ENCODE data around the gene CLIC4. TPM values are rescaled to one million over a fixed set of nuclear protein-coding genes. Genes with fewer than 3 reads are reported as not detected.
A peak's percentile ranks its signal among the peaks of the same experiment; 100 is the strongest.

CLIC4 gene
- total and polyA plus RNA-seq, 2 of the 8 experiments (the other 6 are each of a cell fraction or from before 2014, with no cell fraction given) = 77.5 to 293 TPM

- ChIA-PET CTCF (ENCODE audit: partially characterized antibody) (interaction anchor here (0.7 to 5.8 kb wide), 7 partner anchors 12 to 231 kb away, joined by 3 to 62 read pairs (median 3); no protein-coding TSS in a partner anchor), POLR2A (ENCODE audit: partially characterized antibody) (interaction anchor here (1.0 kb wide), 1 partner anchor 23 kb away, joined by 3 read pairs; no protein-coding TSS in a partner anchor)
- Histone ChIP-seq H3K4me3 (ENCODE audit: extremely low read depth in 1 of 4, insufficient read depth in 2 of 4, low read depth in 3 of 4, low read length in 4 of 4) (no peak overlapping the region), H3K56ac (replicated peaks; ENCODE audit: insufficient read length, low read depth, low read length) (no peak overlapping the region), H2AFZ (ENCODE audit: low read length) (no peak overlapping the region), H3K27ac (ENCODE audit: low read depth, low read length) (no peak overlapping the region), H3K36me3 (ENCODE audit: control insufficient read depth in 2 of 4, insufficient read depth in 4 of 4, low read length in 3 of 4) (no peaks in the 10 kb centered on the region), H3K79me1 (ENCODE audit: low read depth, low read length) (no peaks in the 10 kb centered on the region), H3K4ac (replicated peaks; ENCODE audit: insufficient read length, low read depth, low read length) (no peak overlapping the region), H3K23ac (ENCODE audit: insufficient read length) (no peak overlapping the region), H2BK20ac (ENCODE audit: low read length) (no peak overlapping the region), H2BK5ac (ENCODE audit: low read depth, low read length) (no peak overlapping the region), H4K5ac (ENCODE audit: insufficient read length, low read depth, low read length) (no peak overlapping the region), H4K91ac (replicated peaks; ENCODE audit: insufficient read length, low read length) (no peak overlapping the region), H4K20me1 (replicated peaks in 1 of 2; ENCODE audit: control insufficient read depth in 1 of 2, insufficient read depth in 2 of 2, low read length in 2 of 2) (no peaks in the 10 kb centered on the region), H2BK12ac (ENCODE audit: low read depth, low read length) (no peak overlapping the region), H2AK5ac (ENCODE audit: low read depth, low read length) (no peak overlapping the region), H3K9ac (replicated peaks in 1 of 4; ENCODE audit: extremely low read depth in 1 of 4, low read depth in 3 of 4, low read length in 3 of 4) (no peak overlapping the region), H3K79me2 (ENCODE audit: control insufficient read depth in 1 of 2, insufficient read depth in 2 of 2, low read length in 2 of 2) (no peaks in the 10 kb centered on the region), H2BK15ac (ENCODE audit: low read length) (no peak overlapping the region), H2BK120ac (replicated peaks; ENCODE audit: low read depth, low read length) (no peak overlapping the region), H3K4me2 (ENCODE audit: insufficient read depth in 1 of 2, low read depth in 2 of 2, low read length in 2 of 2) (no peak overlapping the region), H3K4me1 (replicated peaks in 1 of 4; ENCODE audit: control insufficient read depth in 3 of 4, insufficient read depth in 4 of 4, low read length in 3 of 4) (no peaks in the 10 kb centered on the region), H3K23me2 (ENCODE audit: low read depth, low read length) (no peaks in the 10 kb centered on the region), H3K14ac (ENCODE audit: insufficient read length) (no peak overlapping the region), H3K9me3 (ENCODE audit: insufficient read depth in 2 of 2, low read depth in 1 of 2, low read length in 1 of 2) (peaks cover 0 to 6% of the 10 kb centered on the region in 2 experiments; a peak in 1 of 4 replicates), H3K27me3 (replicated peaks in 1 of 4; ENCODE audit: control insufficient read depth in 3 of 4, extremely low read depth in 1 of 4, insufficient read depth in 3 of 4, low read length in 3 of 4) (peaks cover 0 to 1% (median 0%) of the 10 kb centered on the region in 4 experiments; a peak in 1 of 7 replicates), H3K18ac (ENCODE audit: extremely low read depth, low read length) (no peak overlapping the region), H4K8ac (ENCODE audit: extremely low read depth, insufficient read depth, low read length) (no peak overlapping the region; the same call in 1 of the 2 replicates)
- 92% methylated on average over 1 of the region's 1 CpG; no CpG with 5 or more reads in 1 of the 2 experiments for WGBS, 2 experiments (ENCODE audit: extremely low coverage in 1 of 2, insufficient coverage in 1 of 2, insufficient read length in 1 of 2, insufficient replicate concordance in 2 of 2, low coverage in 1 of 2, low lambda C conversion rate in 2 of 2, missing lambda C conversion rate in 1 of 2)
- peak in 1 of 2 experiments; percentile 35 for DNase-seq (ENCODE audit: low read depth in 1 of 2, low spot score in 2 of 2)
- no peak for FAIRE-seq
- TF ChIP-seq CBX5 (IDR thresholded peaks at IDR 0.05; ENCODE audit: low read depth, low read length) (no peak), BRCA1 (IDR thresholded peaks at IDR 0.05; ENCODE audit: low read depth, low read length) (no peak), EZH2 (IDR thresholded peaks at IDR 0.05; ENCODE audit: low read depth, low read length, severe bottlenecking) (no peak), KDM4A (IDR thresholded peaks at IDR 0.05; ENCODE audit: low read depth, low read length, severe bottlenecking) (no peak), KDM1A (IDR thresholded peaks at IDR 0.05; ENCODE audit: borderline replicate concordance, low read length) (no peak), SIN3A (conservative IDR thresholded peaks at IDR 0.05 in 1 of 2, IDR thresholded peaks at IDR 0.05 in 1 of 2; ENCODE audit: low read depth in 1 of 2, low read length in 2 of 2) (no peak), E2F6 (IDR thresholded peaks at IDR 0.05) (no peak), RNF2 (IDR thresholded peaks at IDR 0.05; ENCODE audit: borderline replicate concordance, low read depth, low read length, missing control alignments, poor library complexity, severe bottlenecking) (no peak), TEAD4 (IDR thresholded peaks at IDR 0.05; ENCODE audit: low read depth, low read length) (no peak), CEBPB (IDR thresholded peaks at IDR 0.05; ENCODE audit: low read depth, low read length) (no peak)
- TF ChIP-seq, protein P1, sequence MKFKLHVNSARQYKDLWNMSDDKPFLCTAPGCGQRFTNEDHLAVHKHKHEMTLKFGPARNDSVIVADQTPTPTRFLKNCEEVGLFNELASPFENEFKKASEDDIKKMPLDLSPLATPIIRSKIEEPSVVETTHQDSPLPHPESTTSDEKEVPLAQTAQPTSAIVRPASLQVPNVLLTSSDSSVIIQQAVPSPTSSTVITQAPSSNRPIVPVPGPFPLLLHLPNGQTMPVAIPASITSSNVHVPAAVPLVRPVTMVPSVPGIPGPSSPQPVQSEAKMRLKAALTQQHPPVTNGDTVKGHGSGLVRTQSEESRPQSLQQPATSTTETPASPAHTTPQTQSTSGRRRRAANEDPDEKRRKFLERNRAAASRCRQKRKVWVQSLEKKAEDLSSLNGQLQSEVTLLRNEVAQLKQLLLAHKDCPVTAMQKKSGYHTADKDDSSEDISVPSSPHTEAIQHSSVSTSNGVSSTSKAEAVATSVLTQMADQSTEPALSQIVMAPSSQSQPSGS (IDR thresholded peaks at IDR 0.05; ENCODE audit: low read length) = no peak
Measured at GRCh38 chr1:24886241-24886640, 141.0 kb downstream of the CLIC4 start.
